PC-9 (cell line): ENCODE measurements around the gene DOCK2.
A peak's percentile ranks its signal among the peaks of the same experiment; 100 is the strongest.

Experiments used
- EZH2 ChIP-seq: fragments of 200-600 bp; sonication (generic); IDR thresholded peaks from 2 replicates; pipeline ENCODE4 v1.8.0; 2017; ENCODE audit warnings: antibody characterized with exemption, low read depth
- TF ChIP-seq, protein P1 (sequence below): fragments of 200-600 bp; sonication (generic); conservative IDR thresholded peaks from 2 replicates; pipeline ENCODE4 v1.6.1; 2017; ENCODE audit warnings: mixed run types, antibody characterized with exemption, mild to moderate bottlenecking, moderate library complexity

DNA sequence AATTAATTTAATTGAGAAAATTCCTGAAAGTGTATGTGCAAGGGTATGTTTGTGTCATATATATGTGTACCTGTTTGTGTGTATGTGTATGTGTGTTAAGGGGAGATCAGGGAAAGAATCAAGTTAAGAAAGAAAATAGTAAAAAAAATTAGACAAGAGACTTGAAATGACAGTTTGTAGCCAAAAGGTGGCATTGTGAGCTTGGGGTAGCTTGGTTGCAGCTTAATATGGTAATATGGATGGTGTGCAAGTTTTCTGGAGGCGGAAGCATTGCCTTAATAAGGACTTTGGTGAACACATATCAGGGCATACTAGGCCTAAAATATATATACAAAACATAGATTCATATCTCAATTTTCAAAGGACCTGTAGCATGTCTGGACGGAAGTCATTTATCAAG, 213.3 kb downstream of the DOCK2 start:
- TF ChIP-seq, protein P1, sequence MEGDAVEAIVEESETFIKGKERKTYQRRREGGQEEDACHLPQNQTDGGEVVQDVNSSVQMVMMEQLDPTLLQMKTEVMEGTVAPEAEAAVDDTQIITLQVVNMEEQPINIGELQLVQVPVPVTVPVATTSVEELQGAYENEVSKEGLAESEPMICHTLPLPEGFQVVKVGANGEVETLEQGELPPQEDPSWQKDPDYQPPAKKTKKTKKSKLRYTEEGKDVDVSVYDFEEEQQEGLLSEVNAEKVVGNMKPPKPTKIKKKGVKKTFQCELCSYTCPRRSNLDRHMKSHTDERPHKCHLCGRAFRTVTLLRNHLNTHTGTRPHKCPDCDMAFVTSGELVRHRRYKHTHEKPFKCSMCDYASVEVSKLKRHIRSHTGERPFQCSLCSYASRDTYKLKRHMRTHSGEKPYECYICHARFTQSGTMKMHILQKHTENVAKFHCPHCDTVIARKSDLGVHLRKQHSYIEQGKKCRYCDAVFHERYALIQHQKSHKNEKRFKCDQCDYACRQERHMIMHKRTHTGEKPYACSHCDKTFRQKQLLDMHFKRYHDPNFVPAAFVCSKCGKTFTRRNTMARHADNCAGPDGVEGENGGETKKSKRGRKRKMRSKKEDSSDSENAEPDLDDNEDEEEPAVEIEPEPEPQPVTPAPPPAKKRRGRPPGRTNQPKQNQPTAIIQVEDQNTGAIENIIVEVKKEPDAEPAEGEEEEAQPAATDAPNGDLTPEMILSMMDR = peak; percentile 39
- TF ChIP-seq EZH2 = no peak
